DMS114 treated with DMSO at 0.1 percent for 48 hours (cell line): ENCODE measurements around the gene BTF3L4.
"Not testable (repeated sequence)": the region's sequence is repeated elsewhere in the genome, so short reads cannot be mapped to it uniquely, and the experiment has no call there.

ENCODE experiments used
- DNase-seq: peaks from one replicate; lab custom pipeline; 2025; ENCODE audit not compliant: unreplicated experiment; lab: John Stamatoyannopoulos, UW

BTF3L4 gene

GRCh38 chr1:52056163-52056936 is at the start of gene BTF3L4:
BTF3L4 (plus strand) TSS chr1:52056295; CDS start chr1:52059848, 3,553 bp downstream.
- DNase-seq, result peak; percentile 97

- DNase-seq, result no peak
These were observed 48.7 kb upstream of the BTF3L4 start for GRCh38 chr1:52007215-52008002.

- no peak for DNase-seq
These were observed 47.9 kb upstream of the BTF3L4 start for GRCh38 chr1:52008071-52008809.

- no peak for DNase-seq
These were observed 34.0 kb upstream of the BTF3L4 start for GRCh38 chr1:52022133-52022532.

- no peak for DNase-seq
These were observed 29.8 kb upstream of the BTF3L4 start for GRCh38 chr1:52026278-52026677.

GRCh38 chr1:52028328-52028727 is 27.8 kb upstream of the BTF3L4 start:
- no peak for DNase-seq

- DNase-seq, result not testable (repeated sequence)
These were observed 27.3 kb upstream of the BTF3L4 start for GRCh38 chr1:52028839-52029238.

GRCh38 chr1:52032124-52032784 is 23.8 kb upstream of the BTF3L4 start:
- DNase-seq, result no peak

GRCh38 chr1:52032785-52033131 is 23.3 kb upstream of the BTF3L4 start:
- DNase-seq, result no peak

GRCh38 chr1:52033190-52034049 is 22.7 kb upstream of the BTF3L4 start, which contains the start of gene KTI12:
KTI12 (minus strand) TSS chr1:52033810; CDS start chr1:52033761, 49 bp downstream.
- DNase-seq, result peak; percentile 86

- no peak for DNase-seq
These were observed 22.1 kb upstream of the BTF3L4 start for GRCh38 chr1:52034050-52034384.

GRCh38 chr1:52037402-52037814 is 18.7 kb upstream of the BTF3L4 start:
- DNase-seq, result no peak

- no peak for DNase-seq
These were observed 18.2 kb upstream of the BTF3L4 start for GRCh38 chr1:52037909-52038308.

GRCh38 chr1:52041551-52042185 is 14.4 kb upstream of the BTF3L4 start:
- no peak for DNase-seq

- DNase-seq, result no peak
These were observed 10.9 kb upstream of the BTF3L4 start for GRCh38 chr1:52045236-52045635.

GRCh38 chr1:52045666-52046195 is 10.4 kb upstream of the BTF3L4 start:
- not testable (repeated sequence) for DNase-seq

GRCh38 chr1:52049337-52049736 is 6.8 kb upstream of the BTF3L4 start:
- DNase-seq, result not testable (repeated sequence)

GRCh38 chr1:52053862-52054261 is 2.2 kb upstream of the BTF3L4 start:
- DNase-seq, result no peak

GRCh38 chr1:52054496-52055065 is 1.5 kb upstream of the BTF3L4 start:
- no peak for DNase-seq
